Measurements from ENCODE around the gene DENND4B.

DNA sequence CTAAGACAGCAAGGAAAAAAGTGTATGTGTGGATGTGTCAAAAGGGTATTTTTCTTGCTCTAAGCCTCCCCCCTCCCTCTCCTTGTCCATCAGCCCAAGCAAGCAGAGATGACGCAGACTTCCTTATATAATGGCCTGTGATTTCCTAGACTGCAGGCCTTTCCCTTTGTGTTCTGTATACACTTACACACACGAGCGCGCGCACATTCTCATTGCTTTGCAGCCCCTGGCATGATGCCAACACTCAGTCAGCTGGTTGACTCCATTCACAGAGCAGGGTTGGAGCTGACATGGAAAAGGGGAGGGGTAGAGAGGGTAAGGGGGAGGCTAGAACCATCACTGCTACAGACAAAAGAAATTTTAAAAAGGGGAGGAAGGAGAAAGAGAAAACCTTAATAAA is 65.6 kb downstream of the DENND4B start:
- TF ChIP-seq, protein P1, sequence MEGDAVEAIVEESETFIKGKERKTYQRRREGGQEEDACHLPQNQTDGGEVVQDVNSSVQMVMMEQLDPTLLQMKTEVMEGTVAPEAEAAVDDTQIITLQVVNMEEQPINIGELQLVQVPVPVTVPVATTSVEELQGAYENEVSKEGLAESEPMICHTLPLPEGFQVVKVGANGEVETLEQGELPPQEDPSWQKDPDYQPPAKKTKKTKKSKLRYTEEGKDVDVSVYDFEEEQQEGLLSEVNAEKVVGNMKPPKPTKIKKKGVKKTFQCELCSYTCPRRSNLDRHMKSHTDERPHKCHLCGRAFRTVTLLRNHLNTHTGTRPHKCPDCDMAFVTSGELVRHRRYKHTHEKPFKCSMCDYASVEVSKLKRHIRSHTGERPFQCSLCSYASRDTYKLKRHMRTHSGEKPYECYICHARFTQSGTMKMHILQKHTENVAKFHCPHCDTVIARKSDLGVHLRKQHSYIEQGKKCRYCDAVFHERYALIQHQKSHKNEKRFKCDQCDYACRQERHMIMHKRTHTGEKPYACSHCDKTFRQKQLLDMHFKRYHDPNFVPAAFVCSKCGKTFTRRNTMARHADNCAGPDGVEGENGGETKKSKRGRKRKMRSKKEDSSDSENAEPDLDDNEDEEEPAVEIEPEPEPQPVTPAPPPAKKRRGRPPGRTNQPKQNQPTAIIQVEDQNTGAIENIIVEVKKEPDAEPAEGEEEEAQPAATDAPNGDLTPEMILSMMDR (IDR thresholded peaks at IDR 0.05; ENCODE audit: insufficient read depth, low read length, poor library complexity, severe bottlenecking) = no peak
- TF ChIP-seq EZH2phosphoT487 (conservative IDR thresholded peaks at IDR 0.05; ENCODE audit: low read length) = no peak

Measured in SU-DHL-6 (cell line).